ENCODE results near the gene MAFF. TPM values are rescaled to one million over a fixed set of nuclear protein-coding genes. Genes with fewer than 3 reads are reported as not detected.

MAFF gene
- total RNA-seq, 1 donor from 2014 or later, result 2.0 TPM

Small RNAs within 50 kb of the gene (small RNA-seq; reads per million reads assigned to genes)
- gene RN7SL704P (ENCODE audit: low replicate concordance), result 0.13 reads per million

Other genes with a start within 250 kb of the MAFF start
- gene C22orf23, start 248.4 kb upstream of the MAFF start, total RNA-seq, result 0.25 TPM
- gene POLR2F, start 248.3 kb upstream of the MAFF start, total RNA-seq, result 53.4 TPM
- 5.2 TPM for gene SOX10, start 217.4 kb upstream of the MAFF start, total RNA-seq
- gene PICK1, start 144.6 kb upstream of the MAFF start, total RNA-seq, result 21.6 TPM
- 1.2 TPM for gene SLC16A8, start 117.8 kb upstream of the MAFF start, total RNA-seq
- gene BAIAP2L2, start 91.3 kb upstream of the MAFF start, total RNA-seq, result 0.25 TPM
- 20.9 TPM for gene PLA2G6, start 20.2 kb upstream of the MAFF start, total RNA-seq
- gene TMEM184B, start 71.0 kb downstream of the MAFF start, total RNA-seq, result 9.3 TPM
- gene CSNK1E, start 115.4 kb downstream of the MAFF start, total RNA-seq, result 134 TPM

Data from temporal lobe (tissue), 2 donors.